Mesenchymal stem cell (in vitro differentiated cells and primary cell): ENCODE results near the gene FBXW9.
A peak's percentile ranks its signal among the peaks of the same experiment; 100 is the strongest.

Experiments used
- DNase-seq: peaks from one replicate; pipeline ENCODE4 v3.0.0-alpha.2; 2013
- H2AFZ ChIP-seq: one replicate; pipeline ENCODE4 v1.6.1; 2013; ENCODE audit warnings: low read depth, mild to moderate bottlenecking, control low read depth, inconsistent platforms, low read length, moderate library complexity
- H2AK5ac ChIP-seq: 2 replicates; pipeline ENCODE4 v1.6.1; 2013; ENCODE audit warnings: low read length, moderate library complexity, mild to moderate bottlenecking, inconsistent platforms; ENCODE audit not compliant: severe bottlenecking
- H2BK120ac ChIP-seq: one replicate; pipeline ENCODE4 v1.6.1; 2013; ENCODE audit warnings: low read depth, mild to moderate bottlenecking, inconsistent platforms, low read length, moderate library complexity
- H2BK12ac ChIP-seq, 2 experiments: one replicate each; pipeline ENCODE4 v1.6.1; 2013; ENCODE audit warnings: inconsistent platforms in 2 of 2, low read length in 2 of 2, mild to moderate bottlenecking in 2 of 2, moderate library complexity in 2 of 2, control low read depth in 1 of 2
- H2BK15ac ChIP-seq: one replicate; pipeline ENCODE4 v1.6.1; 2013; ENCODE audit warnings: mild to moderate bottlenecking, low read depth, inconsistent platforms; ENCODE audit not compliant: poor library complexity, severe bottlenecking
- H2BK5ac ChIP-seq: 2 replicates; pipeline ENCODE4 v1.6.1; 2013; ENCODE audit warnings: low read depth, mild to moderate bottlenecking, low read length, control low read depth, inconsistent platforms; ENCODE audit not compliant: poor library complexity, severe bottlenecking
- H3K14ac ChIP-seq, 2 experiments: one replicate each; pipeline ENCODE4 v1.6.1; 2013; ENCODE audit warnings: inconsistent platforms in 2 of 2, low read length in 2 of 2, control low read depth in 1 of 2, mild to moderate bottlenecking in 1 of 2, moderate library complexity in 1 of 2
- H3K18ac ChIP-seq, 2 experiments: one replicate each; pipeline ENCODE4 v1.6.1; 2013; ENCODE audit warnings: inconsistent platforms in 2 of 2, low read length in 2 of 2, control low read depth in 1 of 2, low read depth in 1 of 2, mild to moderate bottlenecking in 1 of 2
- H3K23ac ChIP-seq, 2 experiments: one replicate each; pipeline ENCODE4 v1.6.1; 2013; ENCODE audit warnings: inconsistent platforms in 2 of 2, low read length in 2 of 2, mild to moderate bottlenecking in 2 of 2, moderate library complexity in 2 of 2, control low read depth in 1 of 2
- H3K27ac ChIP-seq: 2 replicates; pipeline ENCODE4 v1.5.1; 2013; ENCODE audit warnings: mild to moderate bottlenecking, moderate library complexity, low read length, control low read depth, inconsistent platforms; ENCODE audit not compliant: poor library complexity, severe bottlenecking
- H3K27me3 ChIP-seq, 2 experiments: 2 replicates each; pipeline versions ENCODE4 v1.6.1 to v1.7.0; 2013; ENCODE audit warnings: low read length in 2 of 2, mild to moderate bottlenecking in 2 of 2, moderate library complexity in 2 of 2, control low read depth in 1 of 2, inconsistent platforms in 1 of 2; ENCODE audit not compliant: control insufficient read depth in 1 of 2, insufficient read depth in 1 of 2
- H3K36me3 ChIP-seq, 2 experiments: 2 replicates each; pipeline versions ENCODE4 v1.6.1 to v1.7.0; 2013; ENCODE audit warnings: low read length in 2 of 2, control low read depth in 1 of 2, inconsistent platforms in 1 of 2, low read depth in 1 of 2, mild to moderate bottlenecking in 1 of 2; ENCODE audit not compliant: insufficient read depth in 2 of 2, control insufficient read depth in 1 of 2
- H3K4ac ChIP-seq, 2 experiments: one replicate each; pipeline ENCODE4 v1.6.1; 2013; ENCODE audit warnings: inconsistent platforms in 2 of 2, low read length in 2 of 2, mild to moderate bottlenecking in 2 of 2, moderate library complexity in 2 of 2, control low read depth in 1 of 2, low read depth in 1 of 2
- H3K4me1 ChIP-seq: 2 replicates; pipeline ENCODE4 v1.6.1; 2013; ENCODE audit warnings: low read depth, low read length, control low read depth; ENCODE audit not compliant: control insufficient read depth, insufficient read depth
- H3K4me2 ChIP-seq: 2 replicates; pipeline ENCODE4 v1.6.1; 2013; ENCODE audit warnings: low read length, mild to moderate bottlenecking, inconsistent platforms; ENCODE audit not compliant: poor library complexity, severe bottlenecking
- H3K4me3 ChIP-seq, 2 experiments: 2 replicates each; pipeline versions ENCODE4 v1.5.1 to v1.7.0; 2013; ENCODE audit warnings: low read length in 2 of 2, mild to moderate bottlenecking in 2 of 2, control low read depth in 1 of 2, low read depth in 1 of 2; ENCODE audit not compliant: insufficient read depth in 1 of 2
- H3K79me1 ChIP-seq: replicated peaks from 2 replicates; pipeline ENCODE4 v1.6.1; 2013; ENCODE audit warnings: mild to moderate bottlenecking, control low read depth, low read length, inconsistent platforms; ENCODE audit not compliant: poor library complexity, severe bottlenecking
- H3K9ac ChIP-seq: 2 replicates; pipeline ENCODE4 v1.7.0; 2013; ENCODE audit warnings: mild to moderate bottlenecking, low read length, moderate library complexity
- H3K9me3 ChIP-seq: 2 replicates; pipeline ENCODE4 v1.7.0; 2013; ENCODE audit warnings: mild to moderate bottlenecking, low read length; ENCODE audit not compliant: control insufficient read depth
- H4K8ac ChIP-seq: one replicate; pipeline ENCODE4 v1.6.1; 2013; ENCODE audit warnings: inconsistent platforms, mild to moderate bottlenecking, low read length, moderate library complexity
- H4K91ac ChIP-seq: one replicate; pipeline ENCODE4 v1.6.1; 2013; ENCODE audit warnings: mild to moderate bottlenecking, low read length, inconsistent platforms
- WGBS: methylation state at CpG from one replicate; pipeline ENCODE4 v1.1.7; 2013; ENCODE audit warnings: mixed read lengths; 5-methylcytosine and 5-hydroxymethylcytosine counted together

Gene FBXW9

GRCh38 chr19:12720851-12721655, 24.6 kb upstream of the FBXW9 start:
- Histone ChIP-seq H2BK120ac (peak overlapping the region; percentile 93), H4K91ac (peak overlapping the region; percentile 84), H3K18ac (peak overlapping the region; percentile 84 to 91), H3K4me1 (peaks cover 16% of the 10 kb centered on the region), H2BK15ac (peak overlapping the region; percentile 50), H2AK5ac (no peak overlapping the region), H3K9ac (peak overlapping the region; percentile 91), H2BK12ac (peak overlapping the region in 1 of 2 experiments; percentile 21), H3K4ac (peak overlapping the region; percentile 79 to 95), H3K79me1 (peaks cover 5% of the 10 kb centered on the region), H3K36me3 (peaks cover 25 to 31% of the 10 kb centered on the region in 2 experiments), H2AFZ (peak overlapping the region; percentile 47), H3K9me3 (no peaks in the 10 kb centered on the region), H4K8ac (peak overlapping the region; percentile 67), H3K4me2 (peak overlapping the region; percentile 45), H3K4me3 (peak overlapping the region; percentile 78 to 95), H3K27ac (peak overlapping the region; percentile 88), H3K14ac (peak overlapping the region in 1 of 2 experiments; percentile 68), H2BK5ac (no peak overlapping the region), H3K27me3 (no peaks in the 10 kb centered on the region), H3K23ac (no peak overlapping the region)
- WGBS, result 39% methylated on average over 59 of the region's 59 CpGs
- DNase-seq, result peak; percentile 29

- DNase-seq, result no peak
- no peaks in the 10 kb centered on the region for H3K9me3 ChIP-seq
- peak overlapping the region in 1 of 2 experiments; percentile 95 for H3K4me3 ChIP-seq
- H3K27me3 ChIP-seq, result no peaks in the 10 kb centered on the region
- H2BK5ac ChIP-seq, result no peak overlapping the region
- H2BK12ac ChIP-seq, result no peak overlapping the region
- peak overlapping the region; percentile 68 for H3K27ac ChIP-seq
- peaks cover 16% of the 10 kb centered on the region for H3K4me1 ChIP-seq
- H4K91ac ChIP-seq, result no peak overlapping the region
- 99% methylated on average over 9 of the region's 10 CpGs for WGBS
- no peak overlapping the region for H2BK15ac ChIP-seq
- H3K9ac ChIP-seq, result peak overlapping the region; percentile 91
- peak overlapping the region in 1 of 2 experiments; percentile 43 for H3K23ac ChIP-seq
- no peak overlapping the region for H3K18ac ChIP-seq
- peaks cover 32 to 39% of the 10 kb centered on the region in 2 experiments for H3K36me3 ChIP-seq
- no peak overlapping the region for H2BK120ac ChIP-seq
- no peak overlapping the region for H3K14ac ChIP-seq
- H3K4ac ChIP-seq, result peak overlapping the region in 1 of 2 experiments; percentile 24
- no peak overlapping the region for H2AFZ ChIP-seq
- H3K4me2 ChIP-seq, result peak overlapping the region; percentile 45
- no peak overlapping the region for H4K8ac ChIP-seq
- peaks cover 13% of the 10 kb centered on the region for H3K79me1 ChIP-seq
- peak overlapping the region; percentile 33 for H2AK5ac ChIP-seq
Observed at GRCh38 chr19:12720296-12720695, 23.9 kb upstream of the FBXW9 start.

GRCh38 chr19:12715929-12716328, 19.5 kb upstream of the FBXW9 start:
- Histone ChIP-seq H3K4me3 (no peak overlapping the region), H3K4me2 (no peak overlapping the region), H2BK15ac (no peak overlapping the region), H3K27me3 (no peaks in the 10 kb centered on the region), H3K36me3 (peaks cover 71 to 77% of the 10 kb centered on the region in 2 experiments), H4K91ac (no peak overlapping the region), H2BK120ac (no peak overlapping the region), H2BK5ac (no peak overlapping the region), H3K4me1 (peaks cover 15% of the 10 kb centered on the region), H2AK5ac (no peak overlapping the region), H4K8ac (no peak overlapping the region), H3K14ac (no peak overlapping the region), H2AFZ (no peak overlapping the region), H3K18ac (no peak overlapping the region), H3K4ac (no peak overlapping the region), H3K23ac (no peak overlapping the region), H3K79me1 (peaks cover 23% of the 10 kb centered on the region), H2BK12ac (no peak overlapping the region), H3K27ac (no peak overlapping the region), H3K9me3 (no peaks in the 10 kb centered on the region), H3K9ac (no peak overlapping the region)
- WGBS, result 93% methylated on average over 3 of the region's 3 CpGs
- DNase-seq, result no peak

- Histone ChIP-seq H4K8ac (no peak overlapping the region), H4K91ac (no peak overlapping the region), H2BK12ac (no peak overlapping the region), H3K9ac (no peak overlapping the region), H3K14ac (no peak overlapping the region), H3K4ac (no peak overlapping the region), H2BK15ac (no peak overlapping the region), H3K4me3 (no peak overlapping the region), H2AK5ac (no peak overlapping the region), H3K27me3 (no peaks in the 10 kb centered on the region), H3K18ac (no peak overlapping the region), H2AFZ (no peak overlapping the region), H3K23ac (no peak overlapping the region), H3K27ac (no peak overlapping the region), H3K79me1 (peaks cover 29% of the 10 kb centered on the region), H2BK5ac (no peak overlapping the region), H3K36me3 (peaks cover 77 to 82% of the 10 kb centered on the region in 2 experiments), H2BK120ac (no peak overlapping the region), H3K4me1 (peaks cover 8% of the 10 kb centered on the region), H3K9me3 (no peaks in the 10 kb centered on the region), H3K4me2 (no peak overlapping the region)
- no peak for DNase-seq
- over 99% methylated on average over 15 of the region's 15 CpGs for WGBS
Observed at GRCh38 chr19:12715102-12715501, 18.7 kb upstream of the FBXW9 start.
